ENCODE measurements around the gene PGS1.

The PGS1 gene

DNA sequence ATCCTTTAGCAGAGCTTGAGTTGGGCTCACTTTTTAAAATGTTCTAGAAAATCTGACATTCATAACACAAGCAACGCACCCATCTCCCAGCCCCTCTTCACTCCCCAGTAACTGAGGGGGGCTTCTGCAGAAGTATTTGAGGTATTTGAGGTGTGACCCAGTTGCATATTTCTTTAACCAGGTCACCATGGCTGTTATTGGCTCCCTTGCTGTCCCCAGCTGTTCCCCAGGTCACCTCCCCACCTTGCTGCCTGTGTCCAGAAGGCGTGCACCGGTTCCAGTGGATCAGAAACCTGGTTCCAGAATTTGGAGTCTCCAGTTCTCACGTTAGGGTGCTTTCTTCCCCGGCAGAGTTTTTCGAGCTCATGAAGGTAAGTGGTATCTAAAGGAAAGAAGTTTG, 13.8 kb downstream of the PGS1 start:
- TF ChIP-seq, protein P1, sequence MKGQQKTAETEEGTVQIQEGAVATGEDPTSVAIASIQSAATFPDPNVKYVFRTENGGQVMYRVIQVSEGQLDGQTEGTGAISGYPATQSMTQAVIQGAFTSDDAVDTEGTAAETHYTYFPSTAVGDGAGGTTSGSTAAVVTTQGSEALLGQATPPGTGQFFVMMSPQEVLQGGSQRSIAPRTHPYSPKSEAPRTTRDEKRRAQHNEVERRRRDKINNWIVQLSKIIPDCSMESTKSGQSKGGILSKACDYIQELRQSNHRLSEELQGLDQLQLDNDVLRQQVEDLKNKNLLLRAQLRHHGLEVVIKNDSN (IDR thresholded peaks at IDR 0.05): no peak
- TF ChIP-seq TCF12 (IDR thresholded peaks at IDR 0.05; ENCODE audit: low read depth) (no peak), EP300 (IDR thresholded peaks at IDR 0.05; ENCODE audit: borderline replicate concordance) (peak; percentile 35; the same call in 1 of the 2 replicates), EGR1 (IDR thresholded peaks at IDR 0.05) (no peak), CREB1 (IDR thresholded peaks at IDR 0.05; ENCODE audit: low read depth) (no peak), TEAD4 (IDR thresholded peaks at IDR 0.05) (peak; percentile 70), FOXM1 (IDR thresholded peaks at IDR 0.05; ENCODE audit: borderline replicate concordance, low read depth) (no peak), ZBTB7A (IDR thresholded peaks at IDR 0.05; ENCODE audit: low read depth) (no peak), TAF1 (IDR thresholded peaks at IDR 0.05; ENCODE audit: low read depth) (no peak), CEBPB (IDR thresholded peaks at IDR 0.05) (no peak), YY1 (IDR thresholded peaks at IDR 0.05; ENCODE audit: low read depth) (no peak), NFIC (IDR thresholded peaks at IDR 0.05) (peak; percentile 24; the same call in 1 of the 2 replicates), RAD21 (IDR thresholded peaks at IDR 0.05; ENCODE audit: low read depth) (no peak)
- TF ChIP-seq, protein P2, sequence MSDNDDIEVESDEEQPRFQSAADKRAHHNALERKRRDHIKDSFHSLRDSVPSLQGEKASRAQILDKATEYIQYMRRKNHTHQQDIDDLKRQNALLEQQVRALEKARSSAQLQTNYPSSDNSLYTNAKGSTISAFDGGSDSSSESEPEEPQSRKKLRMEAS (IDR thresholded peaks at IDR 0.05): no peak
- TF ChIP-seq, protein P3, sequence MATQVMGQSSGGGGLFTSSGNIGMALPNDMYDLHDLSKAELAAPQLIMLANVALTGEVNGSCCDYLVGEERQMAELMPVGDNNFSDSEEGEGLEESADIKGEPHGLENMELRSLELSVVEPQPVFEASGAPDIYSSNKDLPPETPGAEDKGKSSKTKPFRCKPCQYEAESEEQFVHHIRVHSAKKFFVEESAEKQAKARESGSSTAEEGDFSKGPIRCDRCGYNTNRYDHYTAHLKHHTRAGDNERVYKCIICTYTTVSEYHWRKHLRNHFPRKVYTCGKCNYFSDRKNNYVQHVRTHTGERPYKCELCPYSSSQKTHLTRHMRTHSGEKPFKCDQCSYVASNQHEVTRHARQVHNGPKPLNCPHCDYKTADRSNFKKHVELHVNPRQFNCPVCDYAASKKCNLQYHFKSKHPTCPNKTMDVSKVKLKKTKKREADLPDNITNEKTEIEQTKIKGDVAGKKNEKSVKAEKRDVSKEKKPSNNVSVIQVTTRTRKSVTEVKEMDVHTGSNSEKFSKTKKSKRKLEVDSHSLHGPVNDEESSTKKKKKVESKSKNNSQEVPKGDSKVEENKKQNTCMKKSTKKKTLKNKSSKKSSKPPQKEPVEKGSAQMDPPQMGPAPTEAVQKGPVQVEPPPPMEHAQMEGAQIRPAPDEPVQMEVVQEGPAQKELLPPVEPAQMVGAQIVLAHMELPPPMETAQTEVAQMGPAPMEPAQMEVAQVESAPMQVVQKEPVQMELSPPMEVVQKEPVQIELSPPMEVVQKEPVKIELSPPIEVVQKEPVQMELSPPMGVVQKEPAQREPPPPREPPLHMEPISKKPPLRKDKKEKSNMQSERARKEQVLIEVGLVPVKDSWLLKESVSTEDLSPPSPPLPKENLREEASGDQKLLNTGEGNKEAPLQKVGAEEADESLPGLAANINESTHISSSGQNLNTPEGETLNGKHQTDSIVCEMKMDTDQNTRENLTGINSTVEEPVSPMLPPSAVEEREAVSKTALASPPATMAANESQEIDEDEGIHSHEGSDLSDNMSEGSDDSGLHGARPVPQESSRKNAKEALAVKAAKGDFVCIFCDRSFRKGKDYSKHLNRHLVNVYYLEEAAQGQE (IDR thresholded peaks at IDR 0.05; ENCODE audit: low read depth): no peak

DNA sequence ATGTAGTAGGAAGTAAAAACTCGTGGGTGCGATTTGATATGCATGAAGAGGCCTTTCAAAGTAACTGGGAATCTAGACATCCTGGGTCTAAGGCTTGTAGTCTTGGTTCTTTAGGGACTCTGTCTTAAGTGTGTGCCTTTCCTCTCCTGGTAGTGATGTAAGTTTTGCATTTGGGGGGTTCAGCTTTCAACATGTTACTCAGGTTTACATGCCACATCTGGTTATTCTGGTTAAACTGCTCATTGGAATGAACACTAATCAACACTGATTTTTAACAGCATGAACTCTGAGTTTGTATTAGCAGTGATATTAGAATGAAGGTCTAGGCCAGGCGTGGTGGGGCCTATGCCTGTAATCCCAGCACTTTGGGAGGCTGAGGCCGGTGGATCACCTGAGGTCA, 15.1 kb downstream of the PGS1 start:
- no peak for TF ChIP-seq ZBTB7A (IDR thresholded peaks at IDR 0.05; ENCODE audit: low read depth)
- no peak for TF ChIP-seq FOXM1 (IDR thresholded peaks at IDR 0.05; ENCODE audit: borderline replicate concordance, low read depth)
- no peak for TF ChIP-seq CEBPB (IDR thresholded peaks at IDR 0.05)
- no peak for TF ChIP-seq EP300 (IDR thresholded peaks at IDR 0.05; ENCODE audit: borderline replicate concordance)
- no peak for TF ChIP-seq CREB1 (IDR thresholded peaks at IDR 0.05; ENCODE audit: low read depth)

DNA sequence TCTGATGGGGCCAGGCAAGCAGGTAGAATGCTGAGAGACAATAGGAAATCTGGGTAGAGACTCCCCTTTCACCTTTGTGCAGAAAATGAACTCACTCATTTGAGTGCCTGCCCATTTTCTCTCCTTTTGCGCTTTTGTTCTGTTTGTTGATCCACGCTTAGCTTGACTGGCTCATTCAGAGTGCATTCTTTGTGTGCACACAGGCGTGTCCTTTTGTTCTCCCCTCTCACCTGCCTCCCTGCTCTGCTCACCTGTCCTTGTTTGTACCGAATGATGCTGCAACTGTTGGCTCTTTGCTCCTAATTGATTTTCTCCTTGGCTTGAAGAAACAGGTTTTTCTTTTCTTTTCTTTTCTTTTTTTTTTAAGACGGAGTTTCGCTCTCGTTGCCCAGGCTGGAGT, 15.8 kb downstream of the PGS1 start:
- no peak for TF ChIP-seq YY1 (IDR thresholded peaks at IDR 0.05; ENCODE audit: low read depth)
- TF ChIP-seq EP300 (IDR thresholded peaks at IDR 0.05; ENCODE audit: borderline replicate concordance): peak; percentile 78; the same call in 1 of the 2 replicates
- TF ChIP-seq NFIC (IDR thresholded peaks at IDR 0.05): peak; percentile 81
- TF ChIP-seq TCF12 (IDR thresholded peaks at IDR 0.05; ENCODE audit: low read depth): peak; percentile 76
- TF ChIP-seq, protein P2 (IDR thresholded peaks at IDR 0.05): peak; percentile 46; the same call in 1 of the 2 replicates
- peak; percentile 34; the same call in 1 of the 2 replicates for TF ChIP-seq CEBPB (IDR thresholded peaks at IDR 0.05)
- TF ChIP-seq TEAD4 (IDR thresholded peaks at IDR 0.05): peak; percentile 85
- no peak for TF ChIP-seq TAF1 (IDR thresholded peaks at IDR 0.05; ENCODE audit: low read depth)

DNA sequence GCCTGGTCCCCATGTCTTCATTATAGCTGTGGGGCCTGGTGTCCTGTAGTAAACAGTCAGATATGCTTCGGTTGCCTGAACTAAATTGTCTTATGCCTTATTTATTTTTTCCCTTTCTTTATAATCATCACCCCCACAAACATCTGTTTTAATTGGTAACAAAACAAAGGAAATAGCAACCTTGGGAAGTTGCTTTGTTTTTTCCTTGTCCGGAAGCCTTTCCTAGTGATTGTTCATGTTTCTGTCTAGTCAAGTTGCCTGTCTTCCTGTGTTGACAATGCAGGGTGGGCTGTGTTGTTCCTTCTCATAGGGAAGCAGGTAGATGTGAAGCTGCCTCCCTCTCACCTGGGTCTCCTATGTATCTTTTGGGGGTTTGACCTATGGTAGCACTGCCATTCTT, 16.7 kb downstream of the PGS1 start:
- TF ChIP-seq EP300 (IDR thresholded peaks at IDR 0.05; ENCODE audit: borderline replicate concordance) (no peak), EGR1 (IDR thresholded peaks at IDR 0.05) (no peak), TAF1 (IDR thresholded peaks at IDR 0.05; ENCODE audit: low read depth) (no peak), NFIC (IDR thresholded peaks at IDR 0.05) (no peak), YY1 (IDR thresholded peaks at IDR 0.05; ENCODE audit: low read depth) (no peak), TCF12 (IDR thresholded peaks at IDR 0.05; ENCODE audit: low read depth) (no peak), CREB1 (IDR thresholded peaks at IDR 0.05; ENCODE audit: low read depth) (no peak), CEBPB (IDR thresholded peaks at IDR 0.05) (no peak), TEAD4 (IDR thresholded peaks at IDR 0.05) (no peak)
- TF ChIP-seq, protein P2 (IDR thresholded peaks at IDR 0.05): no peak
- TF ChIP-seq, protein P1 (IDR thresholded peaks at IDR 0.05): no peak
- TF ChIP-seq, protein P3 (IDR thresholded peaks at IDR 0.05; ENCODE audit: low read depth): no peak

DNA sequence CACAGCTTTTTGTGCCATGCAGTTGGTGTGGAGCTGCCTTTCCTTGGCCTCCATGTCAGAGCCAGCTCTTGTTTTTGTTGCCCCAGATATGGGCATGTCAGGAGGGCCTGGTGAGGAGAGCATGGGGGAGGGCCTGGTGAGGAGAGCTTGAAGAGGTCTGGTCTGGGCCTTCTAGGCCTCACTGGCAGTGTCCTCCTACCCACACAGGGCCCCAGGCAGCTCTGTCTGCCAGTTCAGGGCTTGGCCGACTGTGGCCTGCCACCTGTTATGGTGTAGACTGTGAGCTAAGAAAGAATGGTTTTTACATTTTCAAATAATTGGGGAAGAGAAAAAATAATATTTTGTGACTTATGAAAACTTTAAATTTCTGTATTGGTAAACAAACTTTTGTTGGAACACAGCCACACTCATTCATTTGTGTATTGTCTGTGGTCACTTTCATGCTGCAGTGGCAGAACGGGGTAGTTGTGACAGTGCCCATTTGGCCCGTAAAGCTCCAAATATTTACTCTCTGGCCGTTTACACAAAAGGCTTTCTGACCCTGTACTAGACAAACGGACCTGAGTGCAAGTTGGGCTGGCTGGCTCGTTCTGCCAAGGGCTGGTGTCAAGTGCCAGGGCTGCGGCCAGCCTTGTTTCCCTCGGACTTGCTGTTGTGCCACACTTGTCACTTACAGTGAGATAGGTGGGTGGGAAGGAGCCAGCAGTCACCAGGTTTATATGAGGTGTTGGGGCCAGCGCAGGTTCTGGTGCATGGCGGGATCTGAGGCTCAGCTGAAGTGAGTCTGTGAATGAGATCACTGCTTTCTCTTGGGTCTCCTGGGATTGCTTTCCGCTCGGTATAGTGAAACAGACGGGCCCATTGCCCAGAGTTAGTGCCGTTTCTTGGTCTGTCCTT, 18.2 kb downstream of the PGS1 start:
- TF ChIP-seq TAF1 (IDR thresholded peaks at IDR 0.05; ENCODE audit: low read depth): no peak
- TF ChIP-seq, protein P2 (IDR thresholded peaks at IDR 0.05): no peak
- no peak for TF ChIP-seq FOXM1 (IDR thresholded peaks at IDR 0.05; ENCODE audit: borderline replicate concordance, low read depth)
- TF ChIP-seq TCF12 (IDR thresholded peaks at IDR 0.05; ENCODE audit: low read depth): no peak
- TF ChIP-seq NFIC (IDR thresholded peaks at IDR 0.05): no peak
- TF ChIP-seq, protein P1 (IDR thresholded peaks at IDR 0.05): no peak
- no peak for TF ChIP-seq CEBPB (IDR thresholded peaks at IDR 0.05)
- TF ChIP-seq, protein P3 (IDR thresholded peaks at IDR 0.05; ENCODE audit: low read depth): no peak
- TF ChIP-seq EP300 (IDR thresholded peaks at IDR 0.05; ENCODE audit: borderline replicate concordance): no peak
- TF ChIP-seq YY1 (IDR thresholded peaks at IDR 0.05; ENCODE audit: low read depth): no peak
- TF ChIP-seq TEAD4 (IDR thresholded peaks at IDR 0.05): no peak
- TF ChIP-seq RAD21 (IDR thresholded peaks at IDR 0.05; ENCODE audit: low read depth): no peak
- TF ChIP-seq EGR1 (IDR thresholded peaks at IDR 0.05): no peak
